HG02588 (cell line): ENCODE data around the gene STXBP4.

Experiments
- ATAC-seq: cut with Tn5 transposase; IDR thresholded peaks from one replicate; pipeline ENCODE4 v1.9.1; 2021; ENCODE audit warnings: mild to moderate bottlenecking, moderate library complexity; ENCODE audit not compliant: unreplicated experiment

Gene STXBP4

GRCh38 chr17:54968262-54968987 is at the start of gene STXBP4, which contains the start of gene COX11:
STXBP4 (plus strand) TSS chr17:54968765; CDS start chr17:54986220, 17,455 bp downstream.
COX11 (minus strand) TSS chr17:54968654; CDS start chr17:54968646, 8 bp downstream.
- ATAC-seq: peak; percentile 93

DNA sequence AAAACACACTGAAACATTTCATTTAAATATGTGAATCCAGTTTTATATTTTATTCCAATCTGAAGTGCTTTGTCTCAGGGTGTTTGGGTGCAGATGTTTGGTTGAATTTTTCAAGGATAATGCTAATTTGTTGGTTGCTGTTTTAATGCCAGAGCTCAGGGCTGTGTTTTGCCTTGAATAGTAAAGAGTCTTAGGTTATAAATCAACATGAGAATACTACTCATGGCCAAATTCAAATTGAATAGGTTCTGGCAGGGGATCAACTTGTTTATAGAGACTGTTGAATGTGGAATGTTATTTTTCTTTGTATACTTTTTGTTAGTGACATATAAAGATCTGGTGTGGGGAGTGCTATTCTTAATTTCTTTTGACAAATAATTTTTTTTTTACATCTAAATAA is 49.1 kb upstream of the STXBP4 start:
- ATAC-seq: no peak

GRCh38 chr17:54920819-54921218 is 47.7 kb upstream of the STXBP4 start:
- ATAC-seq: no peak

GRCh38 chr17:54924405-54924804 is 44.2 kb upstream of the STXBP4 start:
- no peak for ATAC-seq

DNA sequence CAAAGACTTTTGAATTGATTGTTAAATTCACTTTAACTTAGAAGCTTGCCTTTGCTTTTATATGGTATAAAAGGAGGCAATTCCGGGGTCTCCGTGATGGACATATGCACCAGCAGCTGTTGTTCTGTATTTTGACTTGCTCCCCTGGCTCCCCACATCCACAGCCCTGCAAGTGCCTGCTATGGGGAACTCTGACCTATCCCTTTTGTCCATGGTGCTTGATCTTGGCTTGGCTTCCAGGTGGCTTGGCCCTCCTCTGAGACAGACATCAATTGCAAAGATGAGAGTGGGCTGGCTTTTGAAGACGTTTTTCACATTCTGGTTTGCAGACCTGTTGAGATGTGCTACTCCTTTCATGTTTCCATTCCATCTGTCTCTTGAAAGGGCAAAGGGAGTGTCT is 41.0 kb upstream of the STXBP4 start:
- no peak for ATAC-seq

DNA sequence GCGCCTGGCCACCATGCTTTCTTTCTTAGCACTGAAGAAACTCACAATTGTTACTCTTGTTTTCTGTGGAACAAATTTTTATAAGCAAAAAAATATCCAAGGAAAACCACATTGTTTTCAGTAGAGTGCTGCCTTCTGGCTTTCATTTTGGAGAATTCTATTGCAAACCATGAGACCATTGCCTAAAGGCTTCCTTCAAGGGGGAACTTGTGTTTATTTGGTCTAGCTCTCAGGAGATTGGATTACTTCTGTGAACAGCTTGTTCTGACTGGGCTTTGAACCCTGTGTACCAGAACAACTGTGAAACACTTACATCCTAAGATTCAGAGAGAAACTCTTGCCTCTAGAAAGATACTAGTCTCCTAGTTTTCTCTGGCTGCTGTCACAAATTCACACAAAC is 35.9 kb upstream of the STXBP4 start:
- no peak for ATAC-seq

DNA sequence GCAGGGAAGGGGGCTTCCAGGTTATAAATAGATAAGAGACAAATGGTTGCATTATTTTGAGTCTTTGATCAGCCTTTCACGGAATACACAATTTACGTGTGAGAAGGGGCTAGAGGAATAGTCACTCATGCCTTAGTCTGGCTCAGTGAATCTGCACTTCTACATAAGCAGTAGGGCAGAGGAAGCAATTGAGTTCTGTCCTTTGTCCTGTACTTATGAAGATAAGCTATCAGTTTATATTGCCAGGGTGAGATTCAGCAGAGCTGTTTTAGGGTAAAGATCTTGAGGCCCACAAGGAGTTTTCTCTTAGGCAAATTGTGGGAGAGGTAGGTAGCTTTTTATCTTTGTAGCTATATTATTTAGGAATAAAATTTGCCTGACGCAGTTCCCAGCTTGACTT is 34.6 kb upstream of the STXBP4 start:
- no peak for ATAC-seq

GRCh38 chr17:54935471-54935870 is 33.1 kb upstream of the STXBP4 start:
- ATAC-seq: no peak

DNA sequence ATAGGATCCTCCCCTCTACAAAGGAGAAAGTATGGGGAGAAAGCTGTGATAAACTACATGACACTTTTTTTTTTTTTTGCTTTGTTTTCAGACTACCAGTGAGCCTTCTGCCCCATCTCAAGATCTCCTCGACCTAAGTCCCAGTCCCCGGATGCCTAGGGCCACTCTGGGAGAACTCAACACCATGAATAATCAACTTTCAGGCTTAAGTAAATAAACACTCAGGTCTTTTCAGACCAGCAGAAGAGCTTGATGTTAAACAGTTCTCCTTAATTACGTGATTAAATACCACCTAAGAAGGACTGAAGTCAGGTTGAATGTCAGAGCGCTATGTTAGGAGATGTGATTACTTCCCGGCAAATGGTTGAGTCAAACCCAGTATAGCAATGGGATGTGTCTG is 31.5 kb upstream of the STXBP4 start:
- no peak for ATAC-seq

DNA sequence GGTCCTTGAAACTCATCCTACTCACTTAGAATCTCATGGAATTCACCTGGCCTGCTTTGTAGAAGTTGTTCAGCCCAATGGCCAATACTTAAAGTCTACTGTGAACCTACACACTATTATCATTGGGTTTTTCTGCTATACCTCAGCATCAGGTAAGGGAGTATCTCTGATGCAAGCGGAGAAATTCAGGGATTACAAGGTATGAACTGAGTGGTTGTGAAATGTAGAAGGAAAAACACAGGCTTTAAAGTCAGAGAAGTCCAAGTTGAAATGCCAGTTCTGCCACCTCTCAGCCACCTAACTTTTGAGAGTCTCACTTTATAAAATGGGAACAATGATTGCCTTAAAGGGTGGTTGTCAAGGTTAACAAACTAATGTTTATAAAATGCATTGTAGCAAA is 31.1 kb upstream of the STXBP4 start:
- no peak for ATAC-seq

GRCh38 chr17:54941285-54941684 is 27.3 kb upstream of the STXBP4 start:
- no peak for ATAC-seq

- ATAC-seq: no peak
These were observed 23.8 kb upstream of the STXBP4 start for GRCh38 chr17:54944796-54945195.

DNA sequence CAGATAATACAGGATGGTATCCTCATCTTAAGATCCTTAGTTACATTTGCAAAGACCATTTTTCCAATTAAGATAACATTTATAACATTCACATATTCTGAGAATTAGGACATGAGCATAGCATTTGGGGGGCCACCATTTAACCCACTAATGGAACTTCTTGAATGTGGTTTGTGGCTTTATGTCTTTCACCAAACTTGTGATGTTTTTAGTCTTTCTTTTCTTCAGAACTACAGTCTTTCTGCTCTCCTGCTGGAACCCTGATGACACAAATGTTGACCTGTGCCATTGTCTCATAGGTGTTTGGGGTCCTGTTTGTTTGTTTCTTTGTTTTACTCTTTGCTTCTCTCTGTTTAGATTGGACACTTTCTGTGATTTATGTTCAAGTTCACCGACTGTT is 23.3 kb upstream of the STXBP4 start:
- ATAC-seq: no peak

DNA sequence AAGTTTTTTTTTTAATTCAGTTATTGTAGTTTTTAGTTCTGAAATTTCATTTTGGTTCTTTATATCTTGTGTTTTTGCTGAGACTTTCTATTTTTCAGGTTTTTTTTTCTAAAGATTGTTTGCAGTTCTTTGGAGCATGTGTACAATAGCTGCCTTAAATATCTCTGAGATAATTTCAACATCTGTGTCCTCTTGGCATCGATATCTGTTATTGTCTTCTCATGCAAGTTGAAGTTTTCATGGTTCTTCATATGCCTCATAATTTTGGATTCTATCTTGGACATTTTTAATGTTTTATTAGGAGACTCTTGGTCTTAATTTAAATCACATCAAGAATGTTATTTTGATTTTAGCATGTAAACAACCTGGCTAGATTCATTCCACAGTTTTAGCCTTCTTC is 22.9 kb upstream of the STXBP4 start:
- no peak for ATAC-seq

DNA sequence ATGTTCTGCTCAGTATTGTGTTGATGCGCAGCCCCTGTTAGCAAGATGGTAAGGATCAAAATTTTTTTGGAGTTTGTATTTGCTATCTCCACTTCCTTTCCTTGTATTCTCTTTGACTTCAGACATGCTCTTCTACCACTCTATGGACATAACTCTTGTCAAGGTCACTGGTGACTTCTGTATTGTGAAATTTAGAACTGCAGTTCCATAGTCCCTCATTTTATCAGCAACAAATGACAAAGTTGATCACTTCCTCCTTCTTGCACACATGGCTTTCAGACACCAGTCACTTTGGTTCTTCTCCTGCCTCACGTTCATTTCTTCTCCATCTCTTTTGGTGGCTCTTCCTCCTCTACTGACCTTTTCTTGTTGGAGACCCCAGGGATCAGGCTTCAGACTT is 21.2 kb upstream of the STXBP4 start:
- ATAC-seq: no peak

DNA sequence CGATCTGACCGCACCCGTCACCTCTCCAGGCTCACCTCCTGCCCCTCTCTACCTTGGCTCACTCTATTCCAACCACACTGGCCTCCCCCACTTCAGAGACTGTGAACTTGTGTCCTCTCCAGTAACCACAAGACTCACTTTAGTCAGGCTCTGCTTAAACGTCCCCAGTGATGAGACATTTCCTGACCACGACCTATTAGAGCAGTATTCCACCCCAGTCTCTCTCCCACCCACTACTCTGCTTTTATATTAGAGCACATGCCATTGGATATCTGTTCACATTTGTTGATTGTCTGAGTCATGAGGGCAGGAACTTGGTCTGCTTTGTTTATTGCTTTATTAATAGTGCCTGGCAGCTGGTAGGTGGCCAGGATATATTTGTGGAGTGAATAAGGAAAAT is 20.2 kb upstream of the STXBP4 start:
- peak; percentile 50 for ATAC-seq

DNA sequence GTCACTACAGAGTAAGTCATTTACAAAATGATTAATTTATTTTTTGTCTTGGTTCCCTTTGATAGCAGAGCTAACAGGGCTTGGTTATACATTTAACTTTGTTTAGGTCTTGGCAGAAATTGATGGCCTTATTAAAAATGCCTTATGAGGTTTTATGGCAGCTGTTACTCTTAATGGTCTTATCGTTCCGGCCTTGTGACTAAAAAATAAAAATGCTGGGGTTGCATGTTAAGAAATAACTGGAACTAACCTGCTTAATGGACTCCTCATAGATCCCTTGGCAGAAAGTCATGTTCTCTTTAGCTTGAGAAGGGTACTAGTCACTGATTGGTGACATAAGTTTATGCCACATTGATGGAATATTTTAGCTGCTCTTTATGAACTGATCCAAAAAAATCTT is 18.4 kb upstream of the STXBP4 start:
- no peak for ATAC-seq

DNA sequence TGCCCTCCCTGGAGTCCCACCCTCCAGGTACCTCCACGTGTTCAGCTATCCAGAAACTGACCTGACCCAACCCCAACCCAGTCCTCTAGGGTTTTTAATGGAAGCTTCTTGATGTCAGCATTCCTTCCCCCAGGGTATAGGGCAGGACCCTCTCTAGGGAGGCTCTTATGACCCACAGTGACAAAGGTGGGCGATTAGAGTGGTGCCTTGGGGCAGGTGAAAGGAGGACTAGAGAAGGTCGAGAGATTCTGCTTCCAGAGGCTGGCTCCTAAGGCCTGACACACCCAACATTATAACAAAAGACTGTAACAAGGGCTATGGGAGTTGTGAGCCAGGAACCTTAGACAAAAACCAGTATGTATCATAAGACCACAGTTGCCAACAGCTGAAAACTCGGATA is 17.3 kb upstream of the STXBP4 start:
- ATAC-seq: no peak

DNA sequence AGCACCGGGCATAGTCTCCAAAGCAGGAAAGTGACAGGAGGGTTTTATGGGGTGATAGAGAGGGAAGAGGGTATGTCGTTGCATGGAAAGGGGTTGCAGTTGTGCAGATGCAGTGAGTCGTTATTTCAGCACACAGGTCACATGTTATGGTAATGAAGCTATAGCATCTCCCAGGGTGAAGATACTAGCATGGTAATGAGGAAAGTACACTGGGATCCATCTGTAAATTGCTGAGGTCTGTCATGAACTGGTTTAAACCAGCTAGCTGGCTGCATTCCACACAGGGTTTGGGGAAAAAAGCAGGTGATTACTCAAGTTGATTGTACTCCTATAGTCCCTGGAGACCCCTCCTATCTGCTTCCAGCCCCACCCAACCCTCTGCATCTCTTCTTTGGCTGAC is 11.8 kb upstream of the STXBP4 start:
- no peak for ATAC-seq

GRCh38 chr17:54967621-54968261 is 824 bp upstream of the STXBP4 start:
- peak; percentile 15 for ATAC-seq

GRCh38 chr17:54968988-54969332 is 395 bp downstream of the STXBP4 start:
- peak; percentile 32 for ATAC-seq

DNA sequence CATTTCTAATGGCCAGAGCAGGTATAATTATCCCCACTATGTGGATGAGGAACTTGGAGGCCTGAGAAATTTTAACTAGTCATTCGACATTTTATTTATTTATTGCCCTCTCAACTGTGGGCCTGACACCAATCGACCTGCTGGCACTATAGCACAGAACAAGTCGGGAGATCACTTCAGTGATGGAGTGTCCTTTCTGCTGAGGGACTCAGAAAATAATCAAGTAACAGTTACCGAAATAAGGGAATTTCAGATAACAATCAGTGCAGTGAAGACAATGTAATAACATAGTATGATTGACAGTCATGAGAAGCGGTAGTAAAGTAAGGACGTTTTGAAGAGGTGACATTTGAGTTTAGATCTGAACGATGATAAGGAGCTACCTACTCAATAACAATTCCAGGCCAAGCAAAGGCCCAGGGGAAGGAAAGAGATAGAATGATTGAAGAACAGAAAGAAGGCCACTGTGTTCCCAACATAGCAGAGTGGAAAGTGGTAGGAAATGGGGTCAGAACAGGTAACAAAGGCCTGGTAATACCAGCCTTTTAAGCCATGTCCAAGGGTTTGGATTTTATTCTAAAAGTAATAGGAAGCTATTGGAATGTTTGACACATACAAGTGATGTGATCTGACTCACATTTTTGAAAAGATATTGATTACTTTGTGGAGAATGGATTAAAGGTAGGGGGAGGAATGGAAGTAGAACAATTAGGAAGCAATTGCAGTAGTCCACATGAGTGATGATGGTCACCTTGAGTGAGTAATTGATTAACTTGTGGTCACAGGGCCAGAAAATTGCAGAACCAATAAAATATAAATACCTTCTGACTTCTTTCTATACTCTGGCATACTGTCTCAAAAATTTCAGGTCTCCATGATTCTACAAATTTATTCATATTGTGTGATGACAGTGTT is 1.4 kb downstream of the STXBP4 start:
- no peak for ATAC-seq
